Activated gamma-delta T cell treated with anti-CD3 and anti-CD28 coated beads, Interleukin-2, amount 50 U/mL, for 16 hours (primary cell): ENCODE measurements around the gene KRTAP1-4.
"Not testable (repeated sequence)": the region's sequence is repeated elsewhere in the genome, so short reads cannot be mapped to it uniquely, and the experiment has no call there.

Experiments
- DNase-seq: peaks from one replicate; pipeline ENCODE4 v3.0.0-alpha.2; 2020; ENCODE audit warnings: low read depth

KRTAP1-4 gene

GRCh38 chr17:41003926-41004325 is 26.1 kb downstream of the KRTAP1-4 start:
- no peak for DNase-seq

GRCh38 chr17:41002814-41003213 is 27.2 kb downstream of the KRTAP1-4 start:
- DNase-seq: no peak

- DNase-seq: no peak
Observed at GRCh38 chr17:41001795-41002194, 28.2 kb downstream of the KRTAP1-4 start.

- not testable (repeated sequence) for DNase-seq
Observed at GRCh38 chr17:40999563-40999962, 30.4 kb downstream of the KRTAP1-4 start, which contains the start of gene KRTAP3-2. TSS of gene KRTAP3-2 (minus strand) at chr17:40999906. CDS start at chr17:40999853, 53 bp downstream.

GRCh38 chr17:40997361-40997760 is 32.6 kb downstream of the KRTAP1-4 start:
- no peak for DNase-seq

GRCh38 chr17:40996829-40997228 is 33.2 kb downstream of the KRTAP1-4 start:
- no peak for DNase-seq

- DNase-seq: no peak
Observed at GRCh38 chr17:40995116-40995515, 34.9 kb downstream of the KRTAP1-4 start.

- DNase-seq: no peak
Observed at GRCh38 chr17:40993839-40994238, 36.2 kb downstream of the KRTAP1-4 start, which contains the start of gene KRTAP3-3. TSS of gene KRTAP3-3 (minus strand) at chr17:40994164. CDS start at chr17:40994097, 67 bp downstream.

- DNase-seq: no peak
Observed at GRCh38 chr17:40993084-40993483, 36.9 kb downstream of the KRTAP1-4 start.

GRCh38 chr17:40992666-40993065 is 37.3 kb downstream of the KRTAP1-4 start:
- no peak for DNase-seq

GRCh38 chr17:40986920-40987319 is 43.1 kb downstream of the KRTAP1-4 start:
- DNase-seq: no peak

- no peak for DNase-seq
Observed at GRCh38 chr17:40984226-40984625, 45.8 kb downstream of the KRTAP1-4 start, which contains the start of gene KRT40. TSS of gene KRT40 (minus strand) at chr17:40984326. CDS start at chr17:40984273, 53 bp downstream.

- DNase-seq: no peak
Observed at GRCh38 chr17:40981115-40981514, 48.9 kb downstream of the KRTAP1-4 start.

- no peak for DNase-seq
Observed at GRCh38 chr17:40980596-40980995, 49.4 kb downstream of the KRTAP1-4 start.

GRCh38 chr17:40980117-40980516 is 49.9 kb downstream of the KRTAP1-4 start:
- no peak for DNase-seq
